ENCODE results near the gene SCRT2.

SCRT2 gene

GRCh38 chr20:641516-641875, 34.1 kb downstream of the SCRT2 start:
- no peak overlapping the region for H3K27ac ChIP-seq (ENCODE audit: low read length)
- peaks cover 4% of the 10 kb centered on the region; the same call in 1 of the 2 replicates for H3K4me1 ChIP-seq (ENCODE audit: low read length)
- no peaks in the 10 kb centered on the region for H3K79me2 ChIP-seq (ENCODE audit: low read length)
- no peak overlapping the region for H3K4me3 ChIP-seq (ENCODE audit: low read length)
- peaks cover 4% of the 10 kb centered on the region; the same call in 1 of the 2 replicates for H4K20me1 ChIP-seq (ENCODE audit: insufficient read depth, low read length)
- H3K27me3 ChIP-seq (ENCODE audit: low read depth, low read length) = peaks cover 7% of the 10 kb centered on the region; the same call in 1 of the 2 replicates
- peaks cover 3% of the 10 kb centered on the region for H3K36me3 ChIP-seq (replicated peaks; ENCODE audit: low read depth, low read length)
- no peak overlapping the region for H2AFZ ChIP-seq (ENCODE audit: low read depth, low read length)
- H3K4me2 ChIP-seq (ENCODE audit: low read length) = no peak overlapping the region
- no peak overlapping the region for H3K9ac ChIP-seq (ENCODE audit: low read length)
- no peaks in the 10 kb centered on the region for H3K9me3 ChIP-seq (ENCODE audit: insufficient read depth, low read length)
- no peak for TF ChIP-seq EZH2phosphoT487 (IDR thresholded peaks at IDR 0.05; ENCODE audit: low read depth)
- no peak for TF ChIP-seq CTCF (IDR thresholded peaks at IDR 0.05; ENCODE audit: low read depth, low read length)

- Histone ChIP-seq H3K9me3 (ENCODE audit: insufficient read depth, low read length) (no peaks in the 10 kb centered on the region), H3K79me2 (ENCODE audit: low read length) (no peaks in the 10 kb centered on the region), H3K9ac (ENCODE audit: low read length) (no peak overlapping the region), H3K4me3 (ENCODE audit: low read length) (no peak overlapping the region), H4K20me1 (ENCODE audit: insufficient read depth, low read length) (peaks cover 4% of the 10 kb centered on the region; the same call in 1 of the 2 replicates), H3K4me1 (ENCODE audit: low read length) (peaks cover 4% of the 10 kb centered on the region; the same call in 1 of the 2 replicates), H3K27me3 (ENCODE audit: low read depth, low read length) (peaks cover 13% of the 10 kb centered on the region), H3K36me3 (replicated peaks; ENCODE audit: low read depth, low read length) (peaks cover 3% of the 10 kb centered on the region), H2AFZ (ENCODE audit: low read depth, low read length) (no peak overlapping the region), H3K4me2 (ENCODE audit: low read length) (no peak overlapping the region), H3K27ac (ENCODE audit: low read length) (no peak overlapping the region)
- TF ChIP-seq CTCF (IDR thresholded peaks at IDR 0.05; ENCODE audit: low read depth, low read length) = no peak
- no peak for TF ChIP-seq EZH2phosphoT487 (IDR thresholded peaks at IDR 0.05; ENCODE audit: low read depth)
These were observed 34.7 kb downstream of the SCRT2 start for GRCh38 chr20:640674-641515.

- no peaks in the 10 kb centered on the region for H3K9me3 ChIP-seq (ENCODE audit: insufficient read depth, low read length)
- no peak overlapping the region for H3K27ac ChIP-seq (ENCODE audit: low read length)
- no peak for TF ChIP-seq CTCF (IDR thresholded peaks at IDR 0.05; ENCODE audit: low read depth, low read length)
- no peak for TF ChIP-seq EZH2phosphoT487 (IDR thresholded peaks at IDR 0.05; ENCODE audit: low read depth)
- H3K27me3 ChIP-seq (ENCODE audit: low read depth, low read length) = peaks cover 18% of the 10 kb centered on the region
- no peaks in the 10 kb centered on the region for H3K36me3 ChIP-seq (replicated peaks; ENCODE audit: low read depth, low read length)
- H3K4me3 ChIP-seq (ENCODE audit: low read length) = no peak overlapping the region
- no peak overlapping the region for H2AFZ ChIP-seq (ENCODE audit: low read depth, low read length)
- H4K20me1 ChIP-seq (ENCODE audit: insufficient read depth, low read length) = no peaks in the 10 kb centered on the region
- H3K79me2 ChIP-seq (ENCODE audit: low read length) = no peaks in the 10 kb centered on the region
- no peaks in the 10 kb centered on the region for H3K4me1 ChIP-seq (ENCODE audit: low read length)
- H3K4me2 ChIP-seq (ENCODE audit: low read length) = no peak overlapping the region
- H3K9ac ChIP-seq (ENCODE audit: low read length) = no peak overlapping the region
These were observed 37.0 kb downstream of the SCRT2 start for GRCh38 chr20:638579-638978.

- TF ChIP-seq EZH2phosphoT487 (IDR thresholded peaks at IDR 0.05; ENCODE audit: low read depth) (no peak), CTCF (IDR thresholded peaks at IDR 0.05; ENCODE audit: low read depth, low read length) (no peak)
- Histone ChIP-seq H3K36me3 (replicated peaks; ENCODE audit: low read depth, low read length) (no peaks in the 10 kb centered on the region), H3K4me3 (ENCODE audit: low read length) (no peak overlapping the region), H3K9me3 (ENCODE audit: insufficient read depth, low read length) (no peaks in the 10 kb centered on the region), H3K27me3 (ENCODE audit: low read depth, low read length) (peaks cover 18% of the 10 kb centered on the region), H2AFZ (ENCODE audit: low read depth, low read length) (no peak overlapping the region), H3K27ac (ENCODE audit: low read length) (no peak overlapping the region), H4K20me1 (ENCODE audit: insufficient read depth, low read length) (no peaks in the 10 kb centered on the region), H3K4me2 (ENCODE audit: low read length) (no peak overlapping the region), H3K9ac (ENCODE audit: low read length) (no peak overlapping the region), H3K79me2 (ENCODE audit: low read length) (no peaks in the 10 kb centered on the region), H3K4me1 (ENCODE audit: low read length) (no peaks in the 10 kb centered on the region)
These were observed 38.0 kb downstream of the SCRT2 start for GRCh38 chr20:637559-637958.

Measured in OCI-LY3 (cell line).